KMS-11 (cell line): ENCODE results near the gene PCK1.

Experiments
- H2AFZ ChIP-seq: fragments of 200-600 bp; sonication (generic); 2 replicates; pipeline ENCODE4 v1.6.1; 2016; ENCODE audit warnings: antibody characterized with exemption, mixed run types, low read depth
- H3K27ac ChIP-seq: fragments of 200-600 bp; sonication (generic); 2 replicates; pipeline ENCODE4 v1.6.1; 2016; ENCODE audit warnings: mild to moderate bottlenecking, mixed run types
- H3K27me3 ChIP-seq: fragments of 200-600 bp; sonication (generic); 2 replicates; pipeline ENCODE4 v1.6.1; 2017; ENCODE audit warnings: mild to moderate bottlenecking, low read depth, mixed run types, moderate library complexity; ENCODE audit not compliant: insufficient read depth
- H3K36me3 ChIP-seq: fragments of 200-600 bp; sonication (generic); 2 replicates; pipeline ENCODE4 v1.6.1; 2017; ENCODE audit warnings: mild to moderate bottlenecking, mixed run types; ENCODE audit not compliant: insufficient read depth
- H3K4me1 ChIP-seq: fragments of 200-600 bp; sonication (generic); 2 replicates; pipeline ENCODE4 v1.6.1; 2016; ENCODE audit warnings: mild to moderate bottlenecking, low read depth, mixed run types; ENCODE audit not compliant: poor library complexity, severe bottlenecking
- H3K4me2 ChIP-seq: fragments of 200-600 bp; sonication (generic); 2 replicates; pipeline ENCODE4 v1.7.0; 2016; ENCODE audit warnings: mild to moderate bottlenecking, mixed run types
- H3K4me3 ChIP-seq: fragments of 200-600 bp; sonication (generic); IDR thresholded peaks from 2 replicates; pipeline ENCODE4 v1.6.1; 2017; ENCODE audit warnings: low read depth, low read length, mixed read lengths; ENCODE audit not compliant: insufficient read depth
- H3K79me2 ChIP-seq: fragments of 200-600 bp; sonication (generic); 2 replicates; pipeline ENCODE4 v1.6.1; 2016; ENCODE audit warnings: low read depth, mixed run types; ENCODE audit not compliant: insufficient read depth
- H3K9ac ChIP-seq: fragments of 200-600 bp; sonication (generic); 2 replicates; pipeline ENCODE4 v1.6.1; 2016; ENCODE audit warnings: mild to moderate bottlenecking, mixed run types
- H4K20me1 ChIP-seq: fragments of 200-600 bp; sonication (generic); 2 replicates; pipeline ENCODE4 v1.6.1; 2016; ENCODE audit warnings: mild to moderate bottlenecking, mixed run types; ENCODE audit not compliant: insufficient read depth
- TF ChIP-seq, protein P1 (sequence below): fragments of 200-600 bp; sonication (generic); conservative IDR thresholded peaks from 2 replicates; pipeline ENCODE4 v1.6.1; 2017; ENCODE audit warnings: low read depth, mild to moderate bottlenecking, antibody characterized with exemption, low read length, moderate library complexity, mixed read lengths

PCK1 gene

DNA sequence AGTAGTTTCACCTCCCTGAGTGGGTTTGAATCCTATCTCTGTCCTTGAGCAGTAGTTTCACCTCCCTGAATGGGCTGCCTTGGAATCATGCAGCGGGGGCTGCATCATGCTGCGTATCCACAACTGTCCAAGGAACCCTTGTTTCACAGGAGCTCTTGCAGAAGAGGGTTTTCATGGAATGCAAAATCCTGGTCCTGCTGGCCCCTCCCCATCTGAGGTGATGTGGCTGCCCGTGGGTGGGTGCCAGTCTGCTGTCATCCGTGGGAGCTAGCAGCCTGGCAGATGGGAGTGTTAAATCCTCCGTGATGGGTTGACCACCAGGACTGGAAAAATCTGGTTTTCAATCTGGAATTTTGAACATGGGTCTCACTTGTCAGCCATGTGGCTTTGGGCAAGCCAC is 37.6 kb downstream of the PCK1 start:
- no peaks in the 10 kb centered on the region for H3K79me2 ChIP-seq
- H3K4me2 ChIP-seq: no peak overlapping the region
- no peaks in the 10 kb centered on the region for H3K27me3 ChIP-seq
- H3K4me1 ChIP-seq: peaks cover 16% of the 10 kb centered on the region
- H3K9ac ChIP-seq: no peak overlapping the region
- H2AFZ ChIP-seq: no peak overlapping the region
- H3K27ac ChIP-seq: no peak overlapping the region
- H3K36me3 ChIP-seq: no peaks in the 10 kb centered on the region
- TF ChIP-seq, protein P1, sequence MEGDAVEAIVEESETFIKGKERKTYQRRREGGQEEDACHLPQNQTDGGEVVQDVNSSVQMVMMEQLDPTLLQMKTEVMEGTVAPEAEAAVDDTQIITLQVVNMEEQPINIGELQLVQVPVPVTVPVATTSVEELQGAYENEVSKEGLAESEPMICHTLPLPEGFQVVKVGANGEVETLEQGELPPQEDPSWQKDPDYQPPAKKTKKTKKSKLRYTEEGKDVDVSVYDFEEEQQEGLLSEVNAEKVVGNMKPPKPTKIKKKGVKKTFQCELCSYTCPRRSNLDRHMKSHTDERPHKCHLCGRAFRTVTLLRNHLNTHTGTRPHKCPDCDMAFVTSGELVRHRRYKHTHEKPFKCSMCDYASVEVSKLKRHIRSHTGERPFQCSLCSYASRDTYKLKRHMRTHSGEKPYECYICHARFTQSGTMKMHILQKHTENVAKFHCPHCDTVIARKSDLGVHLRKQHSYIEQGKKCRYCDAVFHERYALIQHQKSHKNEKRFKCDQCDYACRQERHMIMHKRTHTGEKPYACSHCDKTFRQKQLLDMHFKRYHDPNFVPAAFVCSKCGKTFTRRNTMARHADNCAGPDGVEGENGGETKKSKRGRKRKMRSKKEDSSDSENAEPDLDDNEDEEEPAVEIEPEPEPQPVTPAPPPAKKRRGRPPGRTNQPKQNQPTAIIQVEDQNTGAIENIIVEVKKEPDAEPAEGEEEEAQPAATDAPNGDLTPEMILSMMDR: no peak
- H4K20me1 ChIP-seq: no peaks in the 10 kb centered on the region
- H3K4me3 ChIP-seq: no peak overlapping the region

DNA sequence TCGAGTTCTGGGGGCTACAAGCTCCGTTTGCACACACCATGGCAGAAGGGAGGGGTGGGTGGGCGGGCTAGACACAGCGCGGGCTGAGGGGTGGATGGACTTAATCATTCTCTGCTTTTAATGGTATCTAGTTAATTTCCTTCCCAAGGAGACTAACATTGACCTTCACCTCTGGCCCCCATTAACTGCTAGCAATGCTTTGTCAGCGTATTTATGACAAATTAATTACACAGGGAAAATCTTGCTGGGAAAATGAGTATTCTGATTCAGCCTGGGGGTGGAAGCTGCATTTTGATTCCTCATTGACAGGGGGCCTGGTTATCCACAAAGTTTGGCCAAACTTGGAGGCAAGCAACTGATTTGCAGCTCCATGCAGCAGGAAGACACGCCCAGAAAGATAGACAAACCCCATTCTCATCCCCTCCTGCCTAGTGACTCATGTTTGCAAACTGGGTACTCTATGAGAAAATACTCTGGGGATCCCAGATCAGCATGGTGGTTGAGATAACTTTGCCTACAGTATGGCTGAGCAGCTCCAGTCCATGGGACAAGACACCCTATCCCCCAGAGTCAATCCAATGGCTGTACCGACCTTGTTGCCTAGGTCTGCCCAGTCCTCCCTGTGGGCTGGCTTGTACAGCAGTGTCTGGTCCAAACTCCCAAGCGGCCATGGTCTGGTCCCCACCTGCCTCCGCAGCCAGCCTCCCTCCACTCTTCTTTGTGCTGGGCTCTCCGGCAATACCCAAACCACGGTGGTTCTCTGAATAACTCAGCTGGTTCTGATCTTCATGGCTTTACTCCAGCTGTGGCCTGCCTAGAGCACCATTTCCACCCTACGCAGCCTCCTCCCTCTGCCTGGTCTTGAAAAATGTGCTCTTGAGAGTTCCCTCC is 39.7 kb downstream of the PCK1 start:
- Histone ChIP-seq H3K27me3 (no peaks in the 10 kb centered on the region), H2AFZ (no peak overlapping the region), H3K4me3 (no peak overlapping the region), H3K36me3 (no peaks in the 10 kb centered on the region), H3K4me1 (peaks cover 12% of the 10 kb centered on the region), H3K27ac (no peak overlapping the region), H4K20me1 (no peaks in the 10 kb centered on the region), H3K9ac (no peak overlapping the region), H3K4me2 (no peak overlapping the region), H3K79me2 (no peaks in the 10 kb centered on the region)
- TF ChIP-seq, protein P1: no peak

- Histone ChIP-seq H3K4me3 (no peak overlapping the region), H3K4me1 (peaks cover 12% of the 10 kb centered on the region), H3K9ac (no peak overlapping the region), H4K20me1 (no peaks in the 10 kb centered on the region), H3K79me2 (no peaks in the 10 kb centered on the region), H3K27ac (no peak overlapping the region), H3K4me2 (no peak overlapping the region), H2AFZ (no peak overlapping the region), H3K27me3 (no peaks in the 10 kb centered on the region), H3K36me3 (no peaks in the 10 kb centered on the region)
- TF ChIP-seq, protein P1: no peak
Observed at GRCh38 chr20:57601211-57601570, 40.3 kb downstream of the PCK1 start.

- peaks cover 9% of the 10 kb centered on the region for H3K4me1 ChIP-seq
- H3K27me3 ChIP-seq: no peaks in the 10 kb centered on the region
- no peak overlapping the region for H3K9ac ChIP-seq
- H3K79me2 ChIP-seq: no peaks in the 10 kb centered on the region
- TF ChIP-seq, protein P1: no peak
- no peaks in the 10 kb centered on the region for H4K20me1 ChIP-seq
- H3K27ac ChIP-seq: no peak overlapping the region
- H3K4me2 ChIP-seq: no peak overlapping the region
- no peak overlapping the region for H2AFZ ChIP-seq
- no peak overlapping the region for H3K4me3 ChIP-seq
- H3K36me3 ChIP-seq: no peaks in the 10 kb centered on the region
Observed at GRCh38 chr20:57601737-57602136, 40.8 kb downstream of the PCK1 start.
